Fibroblast of skin of right quadriceps (primary cell): ENCODE measurements around the gene SULT2B1.
"Not testable (repeated sequence)": the region's sequence is repeated elsewhere in the genome, so short reads cannot be mapped to it uniquely, and the experiment has no call there.

Experiments used
- DNase-seq: peaks from one replicate; pipeline ENCODE4 v3.0.0-alpha.2; 2013

Gene SULT2B1

DNA sequence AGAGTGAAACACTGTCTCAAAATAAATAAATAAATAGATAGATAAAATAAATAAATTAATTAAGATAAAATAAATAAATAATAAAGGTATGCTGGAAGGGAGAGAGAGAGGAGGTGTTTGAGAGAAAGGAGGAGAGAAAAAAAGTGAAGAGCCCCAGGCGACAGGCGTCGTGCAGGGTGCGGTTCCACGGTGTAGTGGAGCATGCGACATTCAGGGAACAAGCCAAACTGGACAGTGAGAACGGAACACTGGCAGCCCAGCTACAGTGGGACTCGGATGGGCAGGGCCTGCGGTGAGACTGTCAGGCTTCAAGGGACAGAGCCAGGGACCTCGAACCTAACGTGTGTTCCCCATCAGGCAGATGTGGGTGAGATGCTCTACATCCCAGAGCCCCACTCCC, 9.4 kb downstream of the SULT2B1 start:
- DNase-seq = no peak

DNA sequence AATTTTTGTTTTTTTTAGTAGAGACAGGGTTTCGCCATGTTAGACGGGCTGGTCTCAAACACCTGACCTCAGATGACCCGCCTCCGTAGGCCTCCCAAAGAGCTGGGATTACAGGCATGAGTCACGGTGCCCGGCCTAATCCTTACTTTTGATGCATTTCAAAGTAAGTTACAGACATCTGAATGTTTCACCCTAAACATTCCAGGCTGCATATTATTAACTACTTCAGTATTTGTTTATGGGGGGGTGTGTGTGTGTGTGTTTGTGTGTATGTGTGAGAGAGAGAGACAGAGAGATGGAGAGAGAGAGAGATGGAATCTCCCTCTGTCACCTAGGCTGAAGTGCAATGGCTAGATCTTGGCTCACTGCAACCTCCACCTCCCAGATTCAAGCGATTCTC, 13.1 kb downstream of the SULT2B1 start:
- peak; percentile 74 for DNase-seq

DNA sequence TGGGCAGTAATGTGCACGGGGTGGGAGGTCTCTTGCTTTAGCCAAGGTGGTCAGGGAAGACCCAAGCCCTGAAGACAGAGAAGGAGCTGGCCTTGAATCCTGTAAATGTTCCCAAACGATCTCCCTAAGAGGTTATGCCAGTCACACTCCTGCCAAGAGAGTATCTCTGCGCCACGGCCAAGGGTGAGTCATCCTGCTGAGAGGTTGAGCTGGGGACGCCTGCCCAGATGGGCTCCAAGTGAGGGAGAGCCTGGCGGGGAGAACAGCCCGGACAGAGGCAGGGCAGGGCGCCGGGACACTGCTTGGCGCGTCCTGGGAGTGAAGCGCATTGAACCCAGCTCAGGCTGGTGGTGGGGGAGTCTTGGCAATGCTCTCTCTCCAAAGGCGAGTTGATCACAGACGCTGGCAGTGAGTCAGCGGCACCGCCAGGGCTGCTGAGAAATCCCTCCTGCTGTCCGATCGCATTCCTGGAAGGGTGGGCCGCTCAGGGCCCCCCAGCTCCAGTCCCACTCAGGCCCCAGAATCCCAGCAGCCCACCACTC, 16.4 kb downstream of the SULT2B1 start:
- peak; percentile 86 for DNase-seq

DNA sequence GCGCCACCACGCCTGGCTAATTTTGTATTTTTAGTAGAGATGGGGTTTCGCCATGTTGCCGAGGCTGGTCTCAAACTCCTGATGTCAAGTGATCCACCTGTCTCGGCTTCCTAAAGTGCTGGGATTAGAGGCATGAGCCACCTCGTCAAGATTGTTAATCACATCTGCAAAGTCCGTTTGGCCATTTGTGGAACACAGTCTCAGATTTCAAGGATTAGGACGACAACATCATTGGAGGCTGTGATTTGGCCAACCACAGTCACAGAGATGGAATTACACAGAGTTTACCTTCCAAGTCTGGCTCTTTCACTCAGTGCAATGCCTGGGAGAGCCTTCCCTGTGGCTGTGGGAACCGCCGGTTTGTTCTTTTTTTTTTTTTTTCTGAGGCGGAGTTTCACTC, 17.8 kb downstream of the SULT2B1 start:
- DNase-seq = peak; percentile 55

DNA sequence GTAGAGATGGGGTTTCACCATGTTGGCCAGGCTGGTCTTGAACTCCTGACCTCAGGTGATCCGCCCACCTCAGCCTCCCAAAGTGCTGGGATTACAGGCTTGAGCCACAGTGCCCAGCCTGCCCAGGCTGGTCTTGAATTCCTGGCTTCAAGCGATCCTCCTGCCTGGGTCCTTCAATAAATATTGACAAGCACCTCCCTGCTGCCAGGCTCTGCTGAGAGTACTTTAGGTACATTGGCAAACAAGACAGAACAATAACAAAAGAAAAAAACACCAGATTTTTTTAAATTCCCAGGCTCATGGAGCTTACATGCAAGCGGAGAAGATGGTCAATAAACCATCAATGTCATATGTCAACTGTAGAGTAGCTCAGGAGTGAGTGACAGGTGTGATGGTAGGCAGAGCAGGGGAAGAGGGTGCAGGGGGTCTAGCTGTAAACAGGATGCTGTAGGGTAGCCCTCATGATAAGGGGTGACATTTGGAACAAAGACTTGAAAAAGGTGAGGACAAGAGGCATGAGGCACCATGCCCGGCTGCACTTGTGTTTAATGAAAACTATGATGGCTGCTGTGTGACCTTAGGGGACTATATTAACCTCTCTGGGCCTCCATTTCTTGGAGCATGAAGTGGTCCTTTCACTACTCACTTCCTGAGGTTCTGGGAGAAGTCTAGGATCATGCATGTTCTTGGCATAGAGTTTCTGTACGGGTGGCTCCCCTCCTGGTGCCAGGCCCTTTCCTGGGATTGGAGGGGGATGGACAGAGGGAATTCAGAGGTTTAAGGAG, 19.6 kb downstream of the SULT2B1 start:
- no peak for DNase-seq

DNA sequence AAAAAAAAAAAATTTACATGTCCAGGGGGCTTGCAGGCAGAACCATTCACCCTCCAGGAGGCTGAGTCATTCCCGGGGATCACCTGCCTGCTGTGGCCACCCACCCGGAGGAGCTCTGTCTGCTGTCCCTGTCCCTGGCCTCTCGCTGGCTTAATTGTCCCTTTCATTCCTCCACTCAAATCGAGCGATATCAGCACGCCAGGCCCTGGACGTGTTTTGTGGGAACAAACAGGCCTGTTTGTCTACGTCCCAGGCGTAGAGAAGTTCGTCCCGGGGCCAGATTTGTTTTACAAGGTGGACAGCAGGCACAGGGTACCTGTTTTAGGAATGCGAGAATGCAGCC, 21.2 kb downstream of the SULT2B1 start:
- no peak for DNase-seq

DNA sequence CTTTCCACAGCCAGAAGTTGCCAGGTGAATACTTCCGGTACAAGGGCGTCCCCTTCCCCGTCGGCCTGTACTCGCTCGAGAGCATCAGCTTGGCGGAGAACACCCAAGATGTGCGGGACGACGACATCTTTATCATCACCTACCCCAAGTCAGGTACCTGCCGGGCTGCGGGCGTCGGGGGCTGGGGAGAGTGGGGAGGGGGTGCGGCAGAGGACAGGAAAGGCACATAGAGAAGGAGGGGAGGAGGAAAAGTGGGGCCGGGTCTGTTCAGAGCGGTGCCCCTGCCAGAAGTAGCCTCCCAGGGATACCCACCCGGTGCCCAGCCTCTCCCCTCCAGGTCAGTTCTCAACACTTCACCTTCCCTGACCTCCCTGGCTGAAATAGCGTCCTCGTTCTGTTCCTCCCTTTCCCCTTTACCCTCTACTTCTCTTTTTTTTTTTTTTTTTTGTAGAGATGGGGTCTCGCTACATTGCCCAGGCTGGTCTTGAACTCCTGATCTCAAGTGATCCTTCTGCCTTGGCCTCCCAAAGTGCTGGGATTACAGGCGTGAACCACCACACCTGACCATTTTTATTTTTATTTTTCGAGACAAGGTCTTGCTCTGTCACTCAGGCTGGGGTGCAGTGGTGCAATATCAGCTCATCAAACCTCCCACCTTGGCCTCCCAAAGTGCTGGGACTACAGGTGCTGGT, 24.1 kb downstream of the SULT2B1 start:
- DNase-seq = no peak

DNA sequence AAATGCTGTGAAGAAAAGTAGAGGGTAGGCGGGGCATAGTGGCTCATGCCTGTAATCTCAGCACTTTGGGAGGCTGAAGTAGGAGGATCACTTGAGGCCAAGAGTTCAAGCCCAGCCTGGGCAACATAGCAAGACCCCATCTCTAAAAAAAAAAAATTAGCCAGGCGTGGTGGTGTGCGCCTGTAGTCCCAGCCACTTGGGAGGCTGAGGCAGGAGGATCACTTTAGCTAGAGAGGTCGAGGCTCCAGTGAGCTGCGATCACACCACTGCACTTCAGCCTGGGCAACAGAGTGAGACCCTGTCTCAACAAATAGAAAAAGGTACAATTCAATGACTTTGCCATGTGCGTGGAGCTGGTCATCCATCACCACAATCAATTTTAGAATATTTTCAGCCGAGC, 25.9 kb downstream of the SULT2B1 start:
- DNase-seq = not testable (repeated sequence)

DNA sequence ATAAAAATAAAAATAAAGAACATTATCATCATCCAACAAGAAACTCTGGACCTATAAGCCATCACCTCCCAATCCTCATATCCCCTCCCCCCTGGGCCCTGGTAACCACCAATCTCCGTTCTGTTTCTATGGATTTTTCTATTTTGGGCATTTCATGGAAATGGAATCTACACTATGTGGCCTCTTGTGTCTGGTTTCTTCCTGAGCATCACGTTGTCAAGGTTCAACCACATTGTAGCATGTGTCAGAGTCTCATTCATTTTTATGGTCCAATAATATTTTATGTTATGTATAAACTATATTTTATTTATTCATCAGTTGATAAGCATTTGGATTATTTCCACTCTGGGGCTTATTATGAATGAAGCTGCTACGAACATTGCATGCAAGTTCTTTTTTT, 26.9 kb downstream of the SULT2B1 start:
- peak; percentile 68 for DNase-seq

DNA sequence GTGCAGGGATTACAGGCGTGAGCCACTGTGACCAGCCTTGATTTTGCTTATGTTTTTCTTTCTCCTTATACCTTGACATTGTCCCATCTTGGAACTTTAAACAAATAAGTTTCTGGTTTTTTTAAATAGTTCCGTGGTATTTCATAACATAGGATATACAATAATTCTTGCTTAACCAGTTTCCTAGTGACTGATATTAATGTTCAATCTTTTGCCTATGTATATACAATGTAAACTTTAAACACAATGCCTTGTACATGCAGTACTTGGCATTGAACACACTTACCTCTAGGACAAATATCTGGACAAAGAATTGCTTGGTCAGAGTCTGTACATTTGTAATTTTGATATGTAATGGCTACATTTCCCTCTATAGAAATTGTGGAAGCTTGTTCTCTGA, 30.2 kb downstream of the SULT2B1 start:
- DNase-seq = no peak

DNA sequence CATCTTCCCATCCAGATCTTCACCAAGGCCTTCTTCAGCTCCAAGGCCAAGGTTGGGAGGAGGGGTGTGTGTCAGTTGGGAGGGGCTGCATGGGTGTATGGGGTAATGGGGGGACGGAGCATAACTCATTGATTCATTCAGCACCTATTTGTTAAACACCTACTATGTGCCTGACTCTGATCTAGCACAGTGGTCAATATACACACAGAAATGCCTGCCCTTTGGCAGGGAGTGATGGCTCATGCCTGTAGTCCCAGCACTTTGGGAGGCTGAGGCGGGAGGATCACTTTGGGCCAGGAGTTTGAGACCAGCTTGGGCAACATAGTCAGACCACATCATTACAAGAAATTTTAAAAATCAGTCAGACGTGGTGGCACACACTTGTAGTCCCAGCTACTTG, 35.4 kb downstream of the SULT2B1 start:
- no peak for DNase-seq

DNA sequence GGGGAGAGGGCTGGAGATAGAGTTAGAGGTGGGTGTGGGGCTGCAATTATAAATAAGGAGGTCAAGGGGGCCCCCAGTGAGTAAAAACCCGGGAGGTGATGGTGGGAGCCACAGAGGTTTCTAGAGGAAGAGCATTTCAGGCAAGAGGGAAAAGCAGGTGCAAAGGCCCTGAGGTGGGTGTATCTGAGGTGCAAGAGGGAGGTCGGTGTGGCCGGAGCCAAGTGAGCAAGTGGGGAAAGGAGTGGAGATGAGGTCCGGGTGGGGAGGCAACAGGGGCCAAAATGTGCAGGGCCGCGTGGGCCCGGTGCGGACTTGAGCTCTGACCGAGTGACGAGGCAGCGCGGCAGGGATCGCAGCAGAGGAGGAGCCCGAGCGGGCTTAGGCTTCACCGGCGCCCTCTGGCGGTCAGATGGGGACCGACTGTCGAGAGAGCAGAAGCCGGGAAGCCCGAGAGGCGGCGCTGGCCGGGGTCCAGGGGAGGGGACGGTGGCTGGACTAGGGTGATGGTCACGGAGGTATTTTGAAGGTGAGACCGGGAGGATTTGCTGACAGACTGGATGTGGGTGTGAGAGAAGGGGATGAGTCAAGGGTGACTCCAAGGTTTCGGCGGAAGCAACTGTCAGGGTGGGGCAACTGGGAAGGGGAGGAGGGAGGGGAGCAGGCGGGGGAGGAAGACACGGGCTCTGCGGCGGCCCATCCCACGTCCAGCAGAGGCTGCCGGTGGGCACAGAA, 36.9 kb downstream of the SULT2B1 start:
- DNase-seq = peak; percentile 78

DNA sequence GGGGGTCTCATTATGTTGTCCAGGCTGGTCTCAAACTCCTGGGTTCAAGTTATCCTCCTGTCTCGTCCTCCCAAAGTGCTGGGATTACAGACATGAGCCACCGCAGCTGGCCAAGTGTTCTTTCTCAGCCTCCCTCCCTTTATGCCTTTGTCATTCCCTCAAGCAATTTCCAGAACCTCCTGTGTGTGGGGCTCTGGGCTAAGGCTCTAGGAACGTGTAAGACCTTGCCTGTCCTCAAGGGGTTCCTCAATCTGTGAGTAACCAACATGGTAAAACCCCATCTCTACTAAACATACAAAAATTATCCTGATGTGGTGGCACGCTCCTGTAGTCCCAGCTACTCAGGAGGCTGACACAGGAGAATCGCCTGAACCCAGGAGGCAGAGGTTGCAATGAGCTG, 39.0 kb downstream of the SULT2B1 start:
- no peak for DNase-seq

DNA sequence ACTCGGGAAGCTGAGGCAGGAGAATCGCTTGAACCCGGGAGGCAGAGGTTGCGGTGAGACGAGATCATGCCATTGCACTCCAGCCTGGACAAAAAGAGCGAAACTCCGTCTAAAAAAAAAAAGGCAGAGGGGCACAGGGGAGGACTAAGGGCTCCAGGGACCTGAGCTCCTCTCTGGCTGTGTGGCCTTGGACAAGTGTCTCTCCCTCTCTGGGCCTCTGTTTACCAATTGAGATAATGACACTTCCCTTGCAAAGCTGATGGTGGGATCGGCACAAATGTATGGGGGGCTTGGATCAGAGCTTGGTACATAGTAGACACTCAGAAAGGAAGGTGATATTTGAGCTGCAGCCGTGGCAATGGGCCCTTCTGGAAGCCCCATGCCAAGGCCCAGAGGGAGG, 43.2 kb downstream of the SULT2B1 start:
- DNase-seq = no peak

DNA sequence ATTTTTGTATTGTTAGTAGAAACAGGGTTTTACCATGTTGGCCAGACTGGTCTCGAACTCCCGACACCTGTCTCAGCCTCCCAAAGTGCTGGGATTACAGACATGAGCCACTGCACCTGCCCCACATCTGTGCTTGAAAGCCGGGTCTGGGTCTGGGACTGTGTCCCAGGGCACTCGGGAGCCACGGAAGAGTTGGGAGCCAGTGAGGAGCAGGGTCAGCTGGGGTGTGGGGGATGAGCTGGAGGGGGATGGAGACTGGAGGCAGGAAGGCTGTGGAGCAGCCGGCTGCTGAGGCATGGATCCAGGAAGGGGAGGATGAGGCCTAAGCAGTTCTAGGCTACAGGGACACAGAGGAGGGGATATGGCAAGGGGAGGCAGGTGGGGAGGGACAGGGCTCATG, 43.9 kb downstream of the SULT2B1 start:
- DNase-seq = no peak

DNA sequence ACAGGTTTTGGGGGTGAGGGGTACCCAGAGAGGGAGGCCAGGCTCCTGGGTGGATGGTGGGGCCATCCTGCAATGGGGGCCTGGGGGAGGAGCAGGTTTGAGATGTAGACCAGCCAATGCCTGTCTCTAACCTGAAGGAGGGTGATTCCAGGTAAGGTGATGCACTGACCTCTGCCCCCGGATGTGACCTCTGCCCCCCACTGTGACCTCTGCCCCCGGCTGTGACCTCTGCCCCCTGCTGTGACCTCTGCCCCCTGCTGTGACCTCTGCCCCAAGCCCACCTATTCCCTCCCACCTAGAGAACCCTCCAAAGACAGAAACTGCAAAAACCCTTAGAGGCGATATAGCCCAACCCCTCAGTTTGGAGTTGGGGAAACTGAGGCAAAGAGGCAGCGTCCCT, 44.3 kb downstream of the SULT2B1 start:
- DNase-seq = no peak

DNA sequence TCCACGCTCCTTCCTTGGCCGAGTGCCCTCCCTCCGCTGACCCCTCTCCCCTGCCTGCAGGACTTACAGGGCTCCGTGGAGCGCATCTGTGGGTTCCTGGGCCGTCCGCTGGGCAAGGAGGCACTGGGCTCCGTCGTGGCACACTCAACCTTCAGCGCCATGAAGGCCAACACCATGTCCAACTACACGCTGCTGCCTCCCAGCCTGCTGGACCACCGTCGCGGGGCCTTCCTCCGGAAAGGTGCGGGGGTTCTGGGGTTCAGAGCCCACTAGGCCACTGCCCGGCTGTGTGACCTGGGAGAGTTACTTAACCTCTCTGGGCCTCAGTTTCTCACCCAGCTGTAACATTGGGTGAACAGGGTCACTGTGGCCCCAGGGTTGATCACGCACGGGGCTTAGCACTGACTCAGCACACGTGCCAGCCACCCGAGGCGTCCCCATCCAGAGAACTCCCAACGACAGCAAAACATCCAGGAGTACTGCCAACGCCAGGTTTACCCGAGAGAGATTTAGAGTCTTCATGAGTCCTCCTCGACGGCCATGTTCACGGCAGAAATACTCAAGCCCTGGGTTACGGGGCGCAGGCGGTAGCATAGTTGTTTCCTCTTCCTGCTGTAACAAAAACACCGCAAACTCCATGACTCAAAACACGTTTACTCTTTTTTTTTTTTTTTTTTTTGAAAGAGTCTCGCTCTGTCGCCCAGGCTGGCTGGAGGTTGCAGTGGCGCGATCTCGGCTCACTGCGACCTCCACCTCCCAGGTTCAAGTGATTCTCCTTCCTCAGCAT, 44.9 kb downstream of the SULT2B1 start:
- DNase-seq = no peak

DNA sequence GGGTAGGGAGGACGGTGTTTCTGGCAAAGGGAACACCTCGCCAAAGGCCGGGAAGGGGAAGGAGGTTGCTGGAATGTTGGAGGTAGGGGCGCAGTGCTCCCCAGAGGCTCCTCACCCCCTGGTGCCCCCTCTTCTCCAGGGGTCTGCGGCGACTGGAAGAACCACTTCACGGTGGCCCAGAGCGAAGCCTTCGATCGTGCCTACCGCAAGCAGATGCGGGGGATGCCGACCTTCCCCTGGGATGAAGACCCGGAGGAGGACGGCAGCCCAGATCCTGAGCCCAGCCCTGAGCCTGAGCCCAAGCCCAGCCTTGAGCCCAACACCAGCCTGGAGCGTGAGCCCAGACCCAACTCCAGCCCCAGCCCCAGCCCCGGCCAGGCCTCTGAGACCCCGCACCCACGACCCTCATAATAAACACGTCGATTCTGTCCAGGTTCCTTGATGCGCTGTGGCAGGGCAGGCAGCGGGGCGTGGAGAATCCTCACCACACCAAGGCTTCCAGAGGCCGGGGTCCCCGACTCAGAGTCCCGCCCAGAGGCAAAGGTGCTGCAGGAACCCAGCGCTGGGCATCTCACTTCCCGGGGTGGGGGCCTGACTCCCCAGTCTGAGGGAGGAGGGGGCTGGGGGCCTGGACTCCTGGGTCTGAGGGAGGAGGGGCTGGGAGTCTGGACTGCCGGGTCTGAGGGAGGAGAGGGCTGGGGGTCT, 47.2 kb downstream of the SULT2B1 start:
- DNase-seq = no peak

DNA sequence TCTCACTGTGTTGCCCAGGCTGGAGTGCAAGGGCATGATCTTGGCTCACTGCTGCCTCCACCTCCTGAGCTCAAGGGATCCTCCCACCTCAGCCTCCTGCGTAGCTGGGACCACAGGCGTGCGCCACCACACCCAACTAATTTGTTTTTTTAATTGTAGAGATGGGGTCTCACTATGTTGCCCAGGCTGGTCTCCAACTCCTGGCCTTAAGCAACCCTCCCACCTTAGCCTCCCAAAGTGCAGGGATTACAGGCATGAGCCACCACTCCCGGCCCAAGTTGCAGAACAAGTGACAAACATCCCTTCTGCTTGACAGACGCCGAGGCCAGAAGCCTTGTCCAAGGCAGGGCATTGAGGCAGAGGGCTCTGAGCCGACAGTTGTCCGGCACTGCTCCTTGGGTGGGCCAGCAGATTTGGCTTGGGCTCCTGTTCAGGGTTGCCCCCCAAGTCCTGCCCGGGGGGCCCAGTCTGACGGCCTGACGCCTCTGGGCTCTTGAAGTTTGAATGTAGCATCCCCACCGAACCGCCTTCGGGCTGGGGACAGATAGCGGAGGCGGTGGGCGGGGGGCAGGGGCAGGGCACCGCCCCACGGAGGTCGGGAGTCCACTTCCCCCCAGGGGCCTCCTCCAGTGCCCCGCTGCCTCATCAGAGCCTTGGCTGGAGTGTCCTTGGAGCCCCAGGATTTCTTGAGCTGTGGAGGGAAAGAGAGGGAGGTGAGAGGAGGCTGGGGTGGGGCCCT, 48.9 kb downstream of the SULT2B1 start:
- DNase-seq = no peak

DNA sequence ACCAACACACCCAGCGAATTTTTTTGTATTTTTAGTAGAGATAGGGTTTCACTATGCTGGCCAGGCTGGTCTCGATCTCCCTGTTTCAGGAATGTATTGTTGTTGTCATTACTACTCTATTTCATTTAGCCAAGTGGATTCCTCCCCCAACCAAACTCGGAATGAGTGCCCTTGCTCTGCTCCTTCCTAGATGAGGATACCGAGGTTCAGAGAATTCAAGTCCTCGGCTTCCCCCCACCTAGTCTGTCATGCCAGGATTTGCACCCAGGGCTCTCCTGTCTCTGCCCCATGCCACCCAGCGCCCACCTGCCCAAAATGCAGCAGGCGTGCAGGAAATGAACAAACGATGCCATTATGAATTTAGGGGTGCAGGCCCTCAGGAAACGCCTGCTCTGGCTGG, 51.0 kb downstream of the SULT2B1 start:
- no peak for DNase-seq

DNA sequence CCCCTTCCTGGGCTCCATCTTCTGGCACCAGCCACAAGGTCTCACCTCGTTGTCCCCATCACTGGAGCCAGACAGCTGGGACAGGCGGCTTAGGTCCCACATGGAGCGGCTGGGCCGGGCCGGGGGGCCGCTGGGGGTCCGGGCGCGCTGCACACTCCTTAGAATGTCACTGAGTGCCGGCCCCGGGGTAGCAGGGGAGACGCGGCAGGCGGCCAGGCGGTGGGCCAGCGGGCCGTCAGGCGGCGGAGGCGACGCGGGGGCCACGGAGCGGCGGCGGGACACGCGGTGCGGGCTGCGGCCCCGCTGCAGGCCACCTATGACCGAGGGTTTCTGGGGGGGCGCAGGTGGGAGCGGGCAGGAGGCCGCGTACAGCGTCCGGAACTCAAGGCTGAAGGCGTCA, 51.5 kb downstream of the SULT2B1 start:
- DNase-seq = no peak

DNA sequence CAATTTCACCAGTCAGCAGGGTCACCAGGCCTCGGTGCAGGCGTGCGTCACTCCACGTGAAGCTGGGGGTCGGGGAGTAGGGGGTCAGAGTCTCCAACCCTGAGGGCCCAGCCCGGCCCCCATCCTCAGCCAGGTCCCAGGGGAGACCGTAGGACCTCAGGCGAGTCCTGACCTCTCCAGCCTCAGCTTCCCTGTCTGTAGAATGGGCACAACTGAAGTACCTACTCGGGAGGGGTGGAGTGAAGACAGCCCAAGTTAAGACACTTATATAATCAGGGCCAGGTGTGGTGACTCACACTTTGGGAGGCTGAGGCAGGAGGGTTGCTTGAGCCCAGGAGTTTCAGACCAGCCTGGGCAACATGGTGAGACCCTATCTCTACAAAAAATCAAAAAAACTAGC, 51.9 kb downstream of the SULT2B1 start:
- DNase-seq = no peak
